ENCODE data around the gene TASL. TPM values are rescaled to one million over a fixed set of nuclear protein-coding genes. Genes with fewer than 3 reads are reported as not detected.

Gene TASL
- total RNA-seq, 4 donors from 2014 or later: 0.27 to 3.7 (median 1.6) TPM; not detected in 1

DNA sequence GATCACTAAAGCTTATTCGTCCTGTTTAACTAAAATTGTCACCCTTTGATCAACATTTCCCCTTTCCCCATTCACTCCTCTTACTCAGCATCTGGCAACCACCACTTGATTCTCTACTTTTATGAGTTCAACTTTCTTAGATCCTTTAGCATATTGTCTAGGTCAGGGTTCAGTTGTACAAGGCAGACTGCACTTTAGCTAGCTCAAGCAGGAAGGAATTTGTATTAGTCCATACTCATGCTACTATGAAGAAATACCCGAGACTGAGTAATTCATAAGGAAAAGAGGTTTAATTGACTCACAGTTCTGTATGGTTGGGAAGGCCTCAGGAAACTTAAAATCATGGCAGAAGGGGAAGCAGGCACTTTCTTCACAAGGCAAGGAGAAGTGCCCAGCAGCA lies 44.3 kb downstream of the TASL start:
- DNase-seq: no peak
- no peaks in the 10 kb centered on the region for H3K9me3 ChIP-seq
- TF ChIP-seq, protein P1, sequence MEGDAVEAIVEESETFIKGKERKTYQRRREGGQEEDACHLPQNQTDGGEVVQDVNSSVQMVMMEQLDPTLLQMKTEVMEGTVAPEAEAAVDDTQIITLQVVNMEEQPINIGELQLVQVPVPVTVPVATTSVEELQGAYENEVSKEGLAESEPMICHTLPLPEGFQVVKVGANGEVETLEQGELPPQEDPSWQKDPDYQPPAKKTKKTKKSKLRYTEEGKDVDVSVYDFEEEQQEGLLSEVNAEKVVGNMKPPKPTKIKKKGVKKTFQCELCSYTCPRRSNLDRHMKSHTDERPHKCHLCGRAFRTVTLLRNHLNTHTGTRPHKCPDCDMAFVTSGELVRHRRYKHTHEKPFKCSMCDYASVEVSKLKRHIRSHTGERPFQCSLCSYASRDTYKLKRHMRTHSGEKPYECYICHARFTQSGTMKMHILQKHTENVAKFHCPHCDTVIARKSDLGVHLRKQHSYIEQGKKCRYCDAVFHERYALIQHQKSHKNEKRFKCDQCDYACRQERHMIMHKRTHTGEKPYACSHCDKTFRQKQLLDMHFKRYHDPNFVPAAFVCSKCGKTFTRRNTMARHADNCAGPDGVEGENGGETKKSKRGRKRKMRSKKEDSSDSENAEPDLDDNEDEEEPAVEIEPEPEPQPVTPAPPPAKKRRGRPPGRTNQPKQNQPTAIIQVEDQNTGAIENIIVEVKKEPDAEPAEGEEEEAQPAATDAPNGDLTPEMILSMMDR (IDR thresholded peaks at IDR 0.05): no peak
- TF ChIP-seq POLR2AphosphoS5 (IDR thresholded peaks at IDR 0.05) (no peak), POLR2A (IDR thresholded peaks at IDR 0.05) (no peak), EP300 (IDR thresholded peaks at IDR 0.05; ENCODE audit: low read depth) (no peak)
- 46% methylated on average over 2 of the region's 2 CpGs; no CpG with 5 or more reads in 1 of the 2 donors for WGBS, 2 donors (ENCODE audit: low coverage in 1 of 2)
- no peak overlapping the region for H3K27ac ChIP-seq
- no peaks in the 10 kb centered on the region for H3K36me3 ChIP-seq
- in situ Hi-C loops (cut with MboI; ENCODE audit: low pct_ligation_motif_present in 1 of 4, low pct_unique_long_range_greater_than_20kb in 1 of 4, low sequenced_read_pairs in 3 of 4): no loop called here
- no peaks in the 10 kb centered on the region for H3K27me3 ChIP-seq
- H3K4me1 ChIP-seq: no peaks in the 10 kb centered on the region
- intact Hi-C loops (cut with DNase I; ENCODE audit: low total_unique reads): no loop called here
- no peak overlapping the region for H3K4me3 ChIP-seq

DNA sequence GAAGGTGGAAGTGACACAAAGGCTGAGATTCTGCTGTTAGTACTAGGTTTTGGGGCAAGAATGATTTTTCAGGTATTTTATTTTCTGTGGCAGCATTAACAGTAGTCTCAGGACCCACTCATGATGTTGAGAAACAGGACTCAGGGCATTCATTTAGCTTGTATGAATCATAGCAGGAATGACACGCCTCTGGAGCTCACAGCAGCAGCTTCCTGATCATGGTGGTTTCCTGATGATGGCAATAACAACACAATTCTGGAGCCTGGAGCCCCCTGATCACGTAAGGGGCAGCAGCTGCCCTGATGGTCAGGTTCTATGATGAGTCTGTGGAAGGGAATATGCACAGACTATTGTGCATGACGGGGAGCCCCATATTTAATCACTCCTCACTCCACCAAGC lies 47.0 kb downstream of the TASL start:
- DNase-seq: no peak
- no peak overlapping the region for H3K4me3 ChIP-seq
- no peaks in the 10 kb centered on the region for H3K9me3 ChIP-seq
- TF ChIP-seq POLR2AphosphoS5 (IDR thresholded peaks at IDR 0.05): no peak
- no peak for TF ChIP-seq EP300 (IDR thresholded peaks at IDR 0.05; ENCODE audit: low read depth)
- H3K27me3 ChIP-seq: no peaks in the 10 kb centered on the region
- no peak overlapping the region for H3K27ac ChIP-seq
- no peaks in the 10 kb centered on the region for H3K36me3 ChIP-seq
- WGBS, 2 donors (ENCODE audit: low coverage in 1 of 2): 50 to 52% methylated on average over 2 to 3 of the region's 3 CpGs
- intact Hi-C loops (cut with DNase I; ENCODE audit: low total_unique reads) (no loop called here), in situ Hi-C loops (cut with MboI; ENCODE audit: low pct_ligation_motif_present in 1 of 4, low pct_unique_long_range_greater_than_20kb in 1 of 4, low sequenced_read_pairs in 3 of 4) (no loop called here)
- no peaks in the 10 kb centered on the region for H3K4me1 ChIP-seq

DNA sequence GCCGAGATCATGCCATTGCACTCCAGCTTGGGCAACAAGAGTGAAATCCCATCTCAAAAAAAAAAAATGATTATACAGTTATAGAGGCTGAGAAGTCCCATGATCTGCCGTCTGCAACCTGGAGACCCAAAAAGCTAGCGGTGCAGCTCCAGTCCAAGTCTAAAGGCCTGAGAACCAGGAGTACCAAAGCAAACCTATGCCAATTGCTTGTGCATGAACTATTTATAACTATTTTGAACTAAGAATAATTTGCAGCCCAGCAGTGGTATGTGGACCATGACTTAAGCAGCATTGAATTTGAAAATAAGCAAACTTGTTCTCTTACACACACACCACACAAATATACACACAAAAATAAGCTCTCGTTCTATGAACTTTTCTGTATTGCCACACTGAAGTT lies 51.8 kb downstream of the TASL start:
- intact Hi-C loops (cut with DNase I; ENCODE audit: low total_unique reads) (no loop called here), in situ Hi-C loops (cut with MboI; ENCODE audit: low pct_ligation_motif_present in 1 of 4, low pct_unique_long_range_greater_than_20kb in 1 of 4, low sequenced_read_pairs in 3 of 4) (no loop called here)
- TF ChIP-seq, protein P1 (IDR thresholded peaks at IDR 0.05): no peak
- TF ChIP-seq POLR2A (IDR thresholded peaks at IDR 0.05) (no peak), POLR2AphosphoS5 (IDR thresholded peaks at IDR 0.05) (no peak), EP300 (IDR thresholded peaks at IDR 0.05; ENCODE audit: low read depth) (no peak)

DNA sequence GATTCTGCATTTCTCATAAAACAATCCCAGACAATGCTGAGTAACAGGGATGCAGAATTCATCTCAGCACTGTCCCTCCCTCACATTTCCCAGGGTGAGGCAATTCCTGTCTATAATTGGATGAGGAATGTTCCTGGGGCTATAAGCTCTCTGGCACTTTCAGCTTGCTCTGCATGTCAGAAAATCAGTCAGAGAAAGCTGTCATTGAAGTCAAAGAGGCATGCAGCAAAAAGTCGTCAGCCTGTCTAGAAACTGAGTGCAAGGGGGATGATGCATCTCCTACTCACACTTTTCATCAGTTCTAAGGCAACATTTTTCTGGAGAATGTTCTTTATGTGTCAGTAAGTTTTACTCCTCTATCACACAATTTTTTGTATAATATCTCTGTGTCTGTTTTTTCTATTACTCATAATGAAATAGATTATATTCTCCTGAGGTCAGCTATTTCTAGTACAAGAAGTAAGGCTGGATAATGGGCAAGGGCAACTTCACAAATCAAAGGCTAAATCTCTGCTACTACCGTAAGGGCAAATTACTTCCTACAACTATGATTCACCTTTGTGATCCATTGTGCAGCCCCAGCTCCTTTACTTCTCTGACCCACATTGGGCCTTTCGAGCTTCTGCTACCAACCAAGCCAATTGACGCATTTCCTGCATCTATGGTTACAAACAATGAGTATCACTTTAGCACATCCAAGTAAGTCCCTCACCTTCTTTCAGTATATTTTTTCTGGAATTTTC lies 56.0 kb downstream of the TASL start:
- H3K27ac ChIP-seq: no peak overlapping the region
- no peak overlapping the region for H3K4me3 ChIP-seq
- H3K36me3 ChIP-seq: no peaks in the 10 kb centered on the region
- intact Hi-C loops (cut with DNase I; ENCODE audit: low total_unique reads): no loop called here
- TF ChIP-seq POLR2AphosphoS5 (IDR thresholded peaks at IDR 0.05) (no peak), EP300 (IDR thresholded peaks at IDR 0.05; ENCODE audit: low read depth) (no peak), POLR2A (IDR thresholded peaks at IDR 0.05) (no peak)
- TF ChIP-seq, protein P1 (IDR thresholded peaks at IDR 0.05): no peak
- H3K9me3 ChIP-seq: no peaks in the 10 kb centered on the region
- no peak for DNase-seq
- in situ Hi-C loops (cut with MboI; ENCODE audit: low pct_ligation_motif_present in 1 of 4, low pct_unique_long_range_greater_than_20kb in 1 of 4, low sequenced_read_pairs in 3 of 4): no loop called here
- no peaks in the 10 kb centered on the region for H3K27me3 ChIP-seq
- H3K4me1 ChIP-seq: no peaks in the 10 kb centered on the region
- WGBS, 2 donors (ENCODE audit: low coverage in 1 of 2): 71 to 77% methylated on average over 3 to 4 of the region's 4 CpGs

More for the DNA sequence above, 51.8 kb downstream of the TASL start:
- Histone ChIP-seq H3K27ac (no peak overlapping the region), H3K4me1 (no peaks in the 10 kb centered on the region), H3K4me3 (no peak overlapping the region), H3K9me3 (no peaks in the 10 kb centered on the region), H3K27me3 (no peaks in the 10 kb centered on the region), H3K36me3 (no peaks in the 10 kb centered on the region)
- DNase-seq: no peak
- 83% methylated on average over 4 of the region's 4 CpGs; no CpG with 5 or more reads in 1 of the 2 donors for WGBS, 2 donors (ENCODE audit: low coverage in 1 of 2)

Data from transverse colon (tissue), 4 donors.